Sigmoid colon (tissue), 7 donors: Measurements from ENCODE around the gene SERPINA5. TPM values are rescaled to one million over a fixed set of nuclear protein-coding genes. Genes with fewer than 3 reads are reported as not detected.
A peak's percentile ranks its signal among the peaks of the same experiment; 100 is the strongest.

Experiments
- DNase-seq: peaks from one replicate; pipeline ENCODE4 v3.0.0-alpha.2; 2019
- H3K27ac ChIP-seq, 4 donors: fragments of 200-600 bp; sonication (generic); one replicate each; pipeline ENCODE4 v1.5.1; 2016 to 2019; ENCODE audit warnings: mild to moderate bottlenecking in 1 of 4
- H3K27me3 ChIP-seq, 3 donors: fragments of 200-600 bp; sonication (generic); one replicate each; pipeline ENCODE4 v1.5.1; 2019; ENCODE audit warnings: mild to moderate bottlenecking in 1 of 3
- H3K36me3 ChIP-seq, 4 donors: fragments of 200-600 bp; sonication (generic); one replicate each; pipeline ENCODE4 v1.5.1; 2016 to 2019
- H3K4me1 ChIP-seq, 4 donors: fragments of 200-600 bp; sonication (generic); one replicate each; pipeline ENCODE4 v1.5.1; 2017 to 2019
- H3K4me3 ChIP-seq, 4 donors: fragments of 200-600 bp; sonication (generic); one replicate each; pipeline ENCODE4 v1.5.1; 2017 to 2019; ENCODE audit warnings: mild to moderate bottlenecking in 2 of 4, moderate library complexity in 1 of 4
- H3K9me3 ChIP-seq, 4 donors: fragments of 200-600 bp in 3 of 4; sonication (generic) in 3 of 4; one replicate each; pipeline versions ENCODE4 v1.5.1 to v1.6.1; 2013 to 2019
- EP300 ChIP-seq, 4 donors: sonication (generic); formaldehyde crosslinking; IDR thresholded peaks; one replicate each; pipeline ENCODE4 v1.6.1; 2017; ENCODE audit warnings: antibody characterized with exemption in 4 of 4
- POLR2A ChIP-seq, 2 donors: fragments of 450-650 bp; IDR thresholded peaks; one replicate each; pipeline ENCODE4 v1.6.1; 2016; ENCODE audit warnings: antibody characterized with exemption in 2 of 2, mild to moderate bottlenecking in 2 of 2, moderate library complexity in 2 of 2
- POLR2AphosphoS5 ChIP-seq, 4 donors: sonication (generic); formaldehyde crosslinking; IDR thresholded peaks; one replicate each; pipeline ENCODE4 v1.6.1; 2017; ENCODE audit warnings: antibody characterized with exemption in 4 of 4
- WGBS, 2 donors: extraction: QIAGEN DNeasy Blood & Tissue Kit; methylation state at CpG; one replicate each; pipeline ENCODE4 v1.1.7; 2013; 5-methylcytosine and 5-hydroxymethylcytosine counted together
- intact Hi-C: fragments of 100-400 bp; cut with DNase I; formaldehyde crosslinking; loops from one replicate; pipeline ENCODE4 v1.15.1; 2023
- polyA plus RNA-seq, 3 donors: library from polyadenylated mRNA; stranded (reverse); fragments of 200-250 nt; gene quantifications; one replicate each; pipeline ENCODE4 v1.2.3, GENCODE V29; 2013
- total RNA-seq, 4 donors: library from RNA; depleted of rRNA; stranded (reverse); fragments of >200 nt; gene quantifications; one replicate each; pipeline ENCODE4 v1.1.0, GENCODE V29; 2016
- TF ChIP-seq, protein P1 (sequence below), 4 experiments: fragments of 450-650 bp in 3 of 4; fragments of 200-600 bp in 1 of 4; IDR thresholded peaks; one replicate each; pipeline ENCODE4 v1.5.1; 2016 to 2019; ENCODE audit warnings: antibody characterized with exemption in 4 of 4, mild to moderate bottlenecking in 3 of 4, moderate library complexity in 2 of 4
- donor health status: healthy with polysubstance abuse.
- donor health status: Bipolar disorder and iron deficiency.
- donor health status: healthy.

SERPINA5 gene
- total and polyA plus RNA-seq, 7 donors = 0.69 to 9.3 (median 3.2) TPM; not detected in 1

DNA sequence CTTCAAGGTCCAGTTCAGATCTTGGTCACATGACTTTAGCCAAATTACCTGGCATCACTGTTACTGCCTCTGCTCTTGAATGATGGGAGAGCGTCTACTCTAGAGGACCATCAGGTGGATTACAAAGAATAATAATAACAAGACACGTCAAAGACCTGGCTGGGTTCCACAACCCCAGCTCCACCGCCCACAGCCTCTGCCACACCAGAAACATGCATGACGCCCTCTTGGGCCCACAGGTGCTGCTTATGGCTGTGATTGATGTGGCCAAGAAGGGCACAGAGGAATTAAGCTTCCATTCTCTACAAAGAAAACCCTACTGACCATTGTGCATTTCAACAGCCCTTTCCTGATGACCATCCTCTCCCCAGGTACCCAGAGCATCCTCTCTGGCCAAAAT, 49.2 kb downstream of the SERPINA5 start:
- no peak overlapping the region for H3K27ac ChIP-seq
- H3K4me3 ChIP-seq = no peak overlapping the region
- H3K9me3 ChIP-seq = no peaks in the 10 kb centered on the region
- no peak for TF ChIP-seq POLR2A (IDR thresholded peaks at IDR 0.05)
- TF ChIP-seq POLR2AphosphoS5 (IDR thresholded peaks at IDR 0.05) = no peak
- TF ChIP-seq EP300 (IDR thresholded peaks at IDR 0.05) = no peak
- TF ChIP-seq, protein P1, sequence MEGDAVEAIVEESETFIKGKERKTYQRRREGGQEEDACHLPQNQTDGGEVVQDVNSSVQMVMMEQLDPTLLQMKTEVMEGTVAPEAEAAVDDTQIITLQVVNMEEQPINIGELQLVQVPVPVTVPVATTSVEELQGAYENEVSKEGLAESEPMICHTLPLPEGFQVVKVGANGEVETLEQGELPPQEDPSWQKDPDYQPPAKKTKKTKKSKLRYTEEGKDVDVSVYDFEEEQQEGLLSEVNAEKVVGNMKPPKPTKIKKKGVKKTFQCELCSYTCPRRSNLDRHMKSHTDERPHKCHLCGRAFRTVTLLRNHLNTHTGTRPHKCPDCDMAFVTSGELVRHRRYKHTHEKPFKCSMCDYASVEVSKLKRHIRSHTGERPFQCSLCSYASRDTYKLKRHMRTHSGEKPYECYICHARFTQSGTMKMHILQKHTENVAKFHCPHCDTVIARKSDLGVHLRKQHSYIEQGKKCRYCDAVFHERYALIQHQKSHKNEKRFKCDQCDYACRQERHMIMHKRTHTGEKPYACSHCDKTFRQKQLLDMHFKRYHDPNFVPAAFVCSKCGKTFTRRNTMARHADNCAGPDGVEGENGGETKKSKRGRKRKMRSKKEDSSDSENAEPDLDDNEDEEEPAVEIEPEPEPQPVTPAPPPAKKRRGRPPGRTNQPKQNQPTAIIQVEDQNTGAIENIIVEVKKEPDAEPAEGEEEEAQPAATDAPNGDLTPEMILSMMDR (IDR thresholded peaks at IDR 0.05) = no peak
- peak; percentile 47 for DNase-seq
- intact Hi-C loops = no loop called here
- no peaks in the 10 kb centered on the region for H3K4me1 ChIP-seq
- H3K36me3 ChIP-seq = no peaks in the 10 kb centered on the region
- H3K27me3 ChIP-seq = no peaks in the 10 kb centered on the region
- WGBS, 2 donors = 82 to 88% methylated on average over 4 of the region's 4 CpGs

DNA sequence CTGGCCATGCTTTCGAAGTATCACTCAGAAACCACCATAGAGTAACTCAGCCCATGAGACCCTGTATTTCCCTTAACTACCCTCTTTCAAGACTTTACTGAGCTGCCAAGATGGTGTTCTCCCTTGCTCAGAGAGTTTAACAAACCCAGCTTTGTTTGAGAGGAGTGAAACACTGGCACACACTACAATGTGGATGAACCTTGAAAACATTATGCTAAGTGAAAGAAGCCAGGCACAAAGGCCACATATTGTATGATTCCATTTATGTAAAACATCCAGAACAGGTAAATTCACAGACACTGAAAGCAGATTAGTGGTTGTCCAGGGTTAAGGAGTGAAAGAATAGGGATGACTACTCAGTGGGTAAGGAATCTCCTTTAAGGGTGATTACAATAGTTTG, 49.8 kb downstream of the SERPINA5 start:
- Histone ChIP-seq H3K9me3 (no peaks in the 10 kb centered on the region), H3K36me3 (no peaks in the 10 kb centered on the region), H3K4me1 (no peaks in the 10 kb centered on the region), H3K27ac (no peak overlapping the region), H3K27me3 (no peaks in the 10 kb centered on the region), H3K4me3 (no peak overlapping the region)
- TF ChIP-seq, protein P1 (IDR thresholded peaks at IDR 0.05) = no peak
- TF ChIP-seq POLR2A (IDR thresholded peaks at IDR 0.05) = no peak
- TF ChIP-seq EP300 (IDR thresholded peaks at IDR 0.05) = no peak
- TF ChIP-seq POLR2AphosphoS5 (IDR thresholded peaks at IDR 0.05) = no peak
- no peak for DNase-seq
- WGBS, 2 donors = 93 to 94% methylated on average over 1 of the region's 1 CpG
- intact Hi-C loops = no loop called here

DNA sequence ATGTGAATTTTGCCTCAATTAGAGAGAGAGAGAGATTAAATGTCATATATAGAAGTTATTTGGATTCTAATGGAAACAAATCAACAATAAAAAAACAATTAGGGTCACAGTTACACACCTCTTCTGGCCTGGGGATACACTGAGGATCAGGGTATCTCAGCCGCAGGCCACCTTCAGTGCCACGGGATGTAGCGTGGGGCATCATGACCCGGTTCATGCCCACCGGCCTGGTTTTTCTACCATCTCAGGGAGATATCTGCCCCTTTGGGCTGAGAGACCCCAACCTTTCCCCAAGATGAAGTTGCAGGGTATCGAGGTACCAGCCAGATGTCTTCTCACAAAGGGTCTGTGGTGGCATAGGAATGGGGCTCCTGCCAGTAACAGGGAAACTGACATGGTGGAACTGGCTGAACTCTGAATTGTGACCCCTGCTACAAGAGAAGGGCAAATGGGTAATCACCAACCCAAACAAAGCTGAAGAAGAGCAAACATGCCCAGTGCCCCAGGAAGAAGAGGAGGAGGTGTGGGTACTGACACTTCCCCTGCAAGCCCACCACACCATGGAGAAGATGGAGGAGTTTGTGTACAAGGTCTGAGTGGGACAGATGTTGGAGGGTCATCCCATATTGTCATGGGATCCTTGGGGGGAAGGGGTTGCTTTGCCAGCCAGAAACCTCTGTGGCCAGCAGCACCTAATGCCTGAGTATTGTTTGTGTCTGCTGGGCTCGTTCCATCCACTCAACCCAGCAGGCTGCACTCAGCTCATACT, 50.5 kb downstream of the SERPINA5 start:
- peak; percentile 26 for DNase-seq
- no peaks in the 10 kb centered on the region for H3K4me1 ChIP-seq
- no peaks in the 10 kb centered on the region for H3K9me3 ChIP-seq
- no peak overlapping the region for H3K27ac ChIP-seq
- H3K4me3 ChIP-seq = no peak overlapping the region
- TF ChIP-seq, protein P1 (IDR thresholded peaks at IDR 0.05) = no peak
- TF ChIP-seq POLR2A (IDR thresholded peaks at IDR 0.05) (no peak), EP300 (IDR thresholded peaks at IDR 0.05) (no peak), POLR2AphosphoS5 (IDR thresholded peaks at IDR 0.05) (no peak)
- 84 to 89% methylated on average over 7 of the region's 7 CpGs for WGBS, 2 donors
- no peaks in the 10 kb centered on the region for H3K36me3 ChIP-seq
- H3K27me3 ChIP-seq = no peaks in the 10 kb centered on the region
- intact Hi-C loops = no loop called here

DNA sequence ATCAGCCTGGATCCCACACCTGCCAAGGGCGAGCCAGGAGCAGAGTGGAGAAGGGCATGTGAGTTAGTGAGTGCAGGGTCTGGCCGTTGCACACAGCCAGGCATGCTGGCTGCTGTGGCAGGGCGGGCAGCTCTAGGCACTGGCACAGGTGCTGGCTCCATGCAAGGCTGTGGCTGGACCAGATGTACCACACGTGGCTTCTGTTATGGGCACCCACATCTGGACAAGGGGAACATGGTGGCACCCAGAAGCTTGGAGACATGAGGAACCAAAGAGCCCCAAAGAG, 51.0 kb downstream of the SERPINA5 start:
- DNase-seq = no peak
- TF ChIP-seq EP300 (IDR thresholded peaks at IDR 0.05) = no peak
- no peak for TF ChIP-seq POLR2AphosphoS5 (IDR thresholded peaks at IDR 0.05)
- TF ChIP-seq, protein P1 (IDR thresholded peaks at IDR 0.05) = no peak
- no peaks in the 10 kb centered on the region for H3K4me1 ChIP-seq
- H3K9me3 ChIP-seq = no peaks in the 10 kb centered on the region
- WGBS, 2 donors = 78 to 84% methylated on average over 4 of the region's 4 CpGs
- H3K27me3 ChIP-seq = no peaks in the 10 kb centered on the region
- no peak overlapping the region for H3K27ac ChIP-seq
- H3K36me3 ChIP-seq = no peaks in the 10 kb centered on the region
- intact Hi-C loops = no loop called here
- H3K4me3 ChIP-seq = no peak overlapping the region

DNA sequence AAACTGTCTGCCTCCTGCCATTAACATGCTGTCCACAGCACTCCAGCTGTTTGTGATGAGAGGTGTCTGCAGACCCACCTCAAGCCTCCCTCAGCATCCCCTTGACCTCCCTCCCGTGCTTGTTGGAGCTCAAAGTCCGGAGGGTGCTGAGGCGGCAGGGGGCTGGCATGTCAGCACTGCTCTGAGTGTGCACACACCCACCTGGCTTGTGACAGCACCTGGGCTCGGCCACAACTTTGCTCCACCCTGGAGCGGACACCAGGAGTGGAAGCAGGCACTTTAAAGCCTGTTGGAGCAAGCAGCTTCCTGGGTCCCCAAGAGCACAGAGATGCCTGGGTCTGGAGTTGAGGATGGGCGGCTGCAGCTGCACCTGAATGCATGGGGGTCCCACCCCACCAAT, 51.9 kb downstream of the SERPINA5 start:
- Histone ChIP-seq H3K27ac (no peak overlapping the region), H3K27me3 (no peaks in the 10 kb centered on the region), H3K36me3 (no peaks in the 10 kb centered on the region), H3K9me3 (no peaks in the 10 kb centered on the region), H3K4me3 (no peak overlapping the region), H3K4me1 (no peaks in the 10 kb centered on the region)
- intact Hi-C loops = no loop called here
- TF ChIP-seq, protein P1 (IDR thresholded peaks at IDR 0.05) = no peak
- TF ChIP-seq POLR2A (IDR thresholded peaks at IDR 0.05) (no peak), POLR2AphosphoS5 (IDR thresholded peaks at IDR 0.05) (no peak), EP300 (IDR thresholded peaks at IDR 0.05) (no peak)
- DNase-seq = peak; percentile 28
- 35 to 63% methylated on average over 6 of the region's 6 CpGs for WGBS, 2 donors
